Activated T-cell treated with anti-CD3 and anti-CD28 coated beads, Interleukin-2, amount 50 U/mL, for 48 hours (primary cell): ENCODE data around the gene NFIA.

Source experiments
- DNase-seq, 2 experiments: peaks; one replicate each; pipeline ENCODE4 v3.0.0-alpha.2; 2020

The NFIA gene

DNA sequence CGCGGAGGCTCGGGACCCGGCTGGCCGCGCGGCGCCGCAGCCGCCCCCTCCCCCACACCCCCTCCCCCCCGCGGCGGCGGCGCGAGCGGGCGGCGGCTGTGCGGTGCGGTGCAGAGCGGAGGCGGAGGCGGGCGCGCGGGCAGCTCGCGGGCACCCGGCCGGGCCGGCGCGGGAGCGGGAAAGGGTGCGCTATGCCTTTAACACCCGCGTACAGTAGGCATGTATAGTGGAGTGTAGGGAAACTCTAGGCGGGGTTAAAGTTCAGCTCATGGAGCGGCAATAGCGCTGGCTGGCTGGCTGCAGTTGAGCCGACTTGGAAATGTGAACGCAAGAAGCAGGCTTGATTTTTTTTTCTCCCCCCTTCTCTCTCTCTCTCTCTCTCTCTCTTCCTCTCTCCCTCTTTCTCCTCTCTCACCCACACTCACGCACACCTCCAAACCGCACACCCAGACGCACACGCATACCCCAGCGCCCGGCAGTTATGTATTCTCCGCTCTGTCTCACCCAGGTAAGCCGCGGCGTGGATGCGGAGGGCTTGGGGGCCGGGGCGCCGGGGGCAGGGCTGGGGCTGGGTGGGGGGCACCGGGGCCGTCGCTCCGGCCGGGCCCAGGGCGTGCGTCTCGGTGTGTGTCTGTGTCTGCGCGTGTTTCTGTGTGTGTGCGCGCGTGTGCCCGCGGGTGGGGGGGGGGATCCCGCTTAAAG lies at the start of gene NFIA:
Gene NFIA (plus strand): TSS at position 251 of the 702 bp plus-strand sequence.
- peak; percentile 37 to 53 for DNase-seq

DNA sequence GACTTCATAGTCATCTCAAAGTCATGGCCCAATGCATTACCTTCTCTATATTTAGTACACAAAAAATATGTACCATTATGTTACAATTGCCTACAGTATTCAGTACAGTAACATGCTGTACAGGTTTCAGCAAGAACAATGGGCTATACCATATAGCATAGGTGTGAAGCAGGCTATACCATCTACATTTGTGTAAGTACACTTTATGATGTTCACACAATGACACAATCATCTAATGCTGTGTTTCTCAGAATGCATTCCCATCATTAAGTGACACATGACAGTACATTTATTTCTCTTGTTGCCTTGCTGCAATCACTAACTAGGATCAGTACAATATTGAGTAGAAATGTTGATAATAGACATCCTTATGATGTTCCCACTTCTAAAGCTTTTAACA lies 46.5 kb upstream of the NFIA start:
- DNase-seq, result no peak

DNA sequence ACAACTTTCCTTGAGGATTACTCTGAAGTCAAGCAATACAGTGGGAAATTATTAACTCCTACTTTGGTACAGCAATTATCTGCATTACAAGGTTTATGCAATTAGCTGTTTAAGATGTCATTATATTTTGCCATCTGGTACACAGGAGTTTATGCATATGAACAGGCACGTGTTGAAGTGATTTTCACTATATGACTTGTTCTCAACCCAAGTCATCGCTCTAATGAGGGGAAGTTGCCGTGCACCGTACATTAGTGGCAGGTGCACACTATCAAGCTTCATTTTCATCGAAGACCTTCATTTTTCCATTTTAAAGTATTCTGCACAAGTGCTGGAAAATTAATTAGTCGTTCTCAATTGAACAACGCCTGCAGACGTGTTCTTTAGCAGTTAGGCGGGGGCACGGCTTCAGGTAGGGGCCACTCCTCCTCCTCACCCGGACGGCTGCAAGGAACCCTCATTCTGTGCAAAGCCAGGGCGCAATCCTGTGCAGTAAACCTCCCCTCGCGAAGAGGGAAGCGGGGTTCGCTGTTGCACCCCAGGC lies 39.8 kb upstream of the NFIA start:
- no peak for DNase-seq

DNA sequence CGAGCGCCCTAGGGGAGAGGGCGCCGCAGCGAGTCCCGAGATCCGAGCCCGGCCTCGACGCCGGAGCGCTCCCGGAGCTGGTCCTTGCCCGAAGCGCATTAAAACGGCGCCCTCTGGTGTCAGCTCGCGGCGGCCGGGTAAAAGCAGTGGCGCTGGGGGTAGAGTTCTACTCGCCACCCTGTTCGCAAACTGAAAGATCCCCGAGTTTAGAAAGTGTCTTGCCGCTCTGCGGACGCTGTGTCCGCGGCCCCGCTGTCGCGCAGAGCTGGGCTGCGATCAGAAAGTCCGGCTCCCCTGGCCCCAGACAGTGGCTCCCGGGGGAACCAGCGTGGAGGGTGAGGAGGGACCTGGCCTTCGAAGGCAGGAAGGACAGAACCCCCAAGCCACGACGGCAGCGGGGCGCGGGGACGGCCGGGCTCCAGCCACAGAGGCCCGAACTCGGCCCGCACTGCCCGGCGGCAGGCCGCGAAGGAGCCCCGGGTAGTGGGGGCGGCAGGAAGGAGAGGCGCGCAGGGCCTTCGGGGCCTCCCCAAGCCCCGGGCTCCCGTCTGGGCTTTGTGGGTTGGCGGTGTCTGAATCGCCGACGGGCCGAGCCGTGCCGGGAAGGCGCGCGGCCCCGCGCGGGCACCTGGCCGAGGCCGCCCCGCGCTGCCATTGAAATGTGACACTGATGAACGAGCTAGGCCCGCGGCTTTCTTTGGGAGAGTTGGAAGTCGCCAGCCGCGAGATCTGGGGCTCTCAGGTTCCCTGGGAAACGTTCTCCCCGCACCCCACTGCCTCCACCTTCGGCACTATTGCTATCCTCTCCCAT lies 39.1 kb upstream of the NFIA start:
- DNase-seq, result peak; percentile 93 to 94

DNA sequence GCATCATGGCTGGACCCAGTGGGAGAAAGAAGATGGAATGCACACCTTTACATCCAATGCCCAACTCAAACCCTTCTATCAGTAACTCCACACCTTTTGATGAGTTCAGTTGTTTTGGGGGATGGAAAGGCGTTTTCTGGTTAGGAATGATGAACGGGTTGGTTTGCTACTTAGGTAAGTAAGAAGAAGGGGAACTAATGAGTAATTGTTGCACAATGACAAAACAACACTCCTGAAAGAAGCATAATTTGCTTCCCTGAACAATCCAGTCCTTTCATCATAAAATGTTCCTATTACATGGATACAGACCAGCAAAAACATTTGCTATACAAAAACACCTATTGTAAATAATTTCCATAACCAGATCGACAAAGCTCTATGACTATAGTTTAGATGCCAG lies 35.9 kb upstream of the NFIA start:
- no peak for DNase-seq

DNA sequence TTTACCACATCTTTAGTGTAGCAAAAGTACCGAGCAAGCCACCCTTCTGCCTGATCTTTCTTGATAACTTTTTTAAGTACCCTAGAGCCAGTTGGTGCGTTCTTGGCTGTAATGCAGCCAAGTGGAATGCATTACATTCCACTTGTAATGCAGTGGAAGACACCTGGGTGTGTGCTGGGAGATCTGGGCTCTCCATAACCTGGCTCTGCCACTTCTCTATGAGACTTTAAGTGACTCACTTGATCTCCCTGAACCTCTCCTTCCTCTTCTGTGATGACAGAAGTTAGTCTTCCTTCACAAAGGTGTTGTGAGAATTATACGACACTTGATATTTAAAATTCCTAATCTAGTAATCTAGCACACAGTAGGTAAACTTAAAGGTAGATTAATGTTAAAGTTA lies 35.3 kb upstream of the NFIA start:
- no peak for DNase-seq

DNA sequence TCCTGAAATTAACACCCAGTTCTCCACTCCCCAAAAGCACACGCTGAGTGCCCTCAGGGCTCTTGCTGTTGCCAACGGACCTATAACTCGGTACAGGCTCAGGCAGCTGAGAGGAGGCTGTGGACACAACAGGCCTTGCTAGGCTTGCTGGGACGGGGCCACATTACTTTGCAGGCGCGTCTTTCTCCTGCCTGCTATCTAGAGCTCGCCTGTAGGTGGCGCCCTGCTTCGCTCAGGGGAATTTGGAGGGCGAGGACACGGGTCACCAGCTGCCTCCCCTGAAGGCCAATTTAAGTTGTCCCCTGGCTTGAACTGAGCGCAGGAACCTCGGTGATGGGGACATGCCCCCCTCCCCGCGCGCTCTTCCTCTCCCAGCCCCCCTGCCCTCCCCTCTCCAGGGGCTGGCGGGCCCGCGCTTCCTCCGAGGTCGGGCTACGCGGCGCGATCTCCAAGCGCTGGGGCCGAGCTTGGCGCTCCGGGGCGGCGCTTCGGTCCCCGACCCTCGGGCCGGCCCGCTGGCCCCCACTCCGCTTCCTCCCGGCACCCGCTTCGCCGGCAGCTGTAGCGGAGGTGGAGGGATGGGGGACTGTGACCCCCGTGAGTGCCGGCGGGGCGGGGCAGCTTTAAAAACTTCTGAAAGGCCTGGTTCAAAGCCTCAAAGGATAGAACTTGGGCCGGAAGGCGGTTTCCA lies 32.4 kb upstream of the NFIA start:
- peak; percentile 95 to 97 for DNase-seq

DNA sequence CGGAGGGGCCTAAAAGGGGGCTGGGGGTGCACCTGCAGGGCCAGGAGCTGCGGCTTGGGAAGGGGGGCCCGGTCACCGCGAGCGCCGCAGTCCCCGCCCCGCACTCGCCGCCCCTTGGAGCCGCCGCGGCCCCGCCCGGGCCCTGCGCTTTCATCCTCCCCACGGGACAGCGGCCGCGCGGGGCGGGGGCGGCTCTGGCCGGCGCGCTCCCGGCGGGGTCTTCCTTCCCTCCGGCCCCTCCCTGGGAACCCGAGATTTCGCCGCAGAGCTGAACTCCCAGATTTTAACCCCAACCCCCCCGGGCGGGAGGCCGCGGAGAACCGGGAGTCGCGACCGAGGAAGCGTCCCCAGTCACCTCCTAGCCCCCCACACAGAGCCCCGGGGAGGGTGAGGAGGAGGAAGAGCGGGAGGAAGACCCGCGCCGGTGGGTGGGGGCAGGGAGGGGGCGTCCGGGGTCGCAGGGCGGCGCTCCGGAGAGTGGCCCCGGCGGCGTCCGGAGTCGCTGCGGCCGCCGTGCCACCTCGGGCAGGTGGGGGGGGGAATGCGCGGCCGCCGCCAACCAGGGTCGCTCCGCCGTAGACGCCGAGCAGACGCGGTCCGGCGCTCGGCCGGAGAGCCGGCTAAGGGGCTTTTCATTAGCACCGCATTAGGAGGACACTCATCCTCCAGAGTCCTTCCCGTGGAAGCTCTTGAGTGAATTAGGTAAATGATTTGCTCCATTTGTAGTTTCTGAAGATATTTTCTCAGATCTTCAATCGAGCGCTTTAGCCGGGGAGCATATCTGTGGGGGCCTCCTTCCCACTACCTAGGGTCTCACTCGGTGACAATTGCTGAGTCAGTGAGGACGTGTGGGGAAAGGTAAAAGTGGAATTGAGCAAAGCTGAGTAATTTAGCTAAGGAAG lies 31.6 kb upstream of the NFIA start:
- peak in 1 of 2 experiments; percentile 38 for DNase-seq

DNA sequence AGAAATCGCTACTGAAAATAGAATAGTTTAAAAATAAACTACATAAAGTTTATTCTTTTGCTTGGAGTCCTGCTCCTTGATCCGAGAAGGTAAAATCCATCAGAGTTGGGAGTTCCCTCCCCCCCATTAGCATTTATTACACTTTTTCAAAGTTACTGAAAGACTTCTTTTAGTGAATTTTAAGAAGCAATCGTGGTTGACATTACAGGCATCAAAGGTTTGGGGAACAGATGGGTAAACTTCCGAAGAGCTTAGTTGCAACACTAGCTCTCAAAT lies 31.0 kb upstream of the NFIA start:
- no peak for DNase-seq

DNA sequence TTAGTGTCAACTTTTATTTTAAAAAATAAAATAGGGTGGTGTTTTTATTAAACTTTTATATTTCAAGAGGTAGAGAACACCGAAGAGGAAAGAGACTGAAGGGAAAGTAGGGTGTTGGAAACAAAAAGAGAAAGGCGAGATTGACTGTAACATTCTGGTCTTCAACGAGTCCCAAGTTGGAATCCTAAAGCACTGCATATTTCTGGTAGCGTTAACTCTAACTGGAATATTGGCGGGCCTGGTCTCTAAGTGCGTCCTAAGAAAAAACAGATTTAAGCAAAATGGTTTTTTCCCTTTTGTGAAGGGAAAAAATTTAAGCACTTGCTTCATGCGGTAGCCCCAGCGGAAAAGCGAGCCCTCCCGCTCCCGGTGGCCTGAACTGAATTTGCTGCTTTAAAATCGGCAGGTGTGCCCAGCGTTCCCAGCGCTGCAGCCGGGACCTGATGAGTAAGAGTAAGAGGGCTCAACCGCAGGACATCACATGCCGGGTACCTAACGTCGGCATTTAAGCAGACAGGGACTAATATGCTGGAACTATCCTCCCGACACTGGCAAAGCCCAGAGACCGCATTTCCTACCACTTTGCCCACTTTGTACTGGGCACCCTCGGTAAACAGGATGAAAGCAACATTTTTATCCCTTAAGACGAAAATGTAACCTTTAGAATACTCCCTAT lies 30.5 kb upstream of the NFIA start:
- DNase-seq, result no peak

DNA sequence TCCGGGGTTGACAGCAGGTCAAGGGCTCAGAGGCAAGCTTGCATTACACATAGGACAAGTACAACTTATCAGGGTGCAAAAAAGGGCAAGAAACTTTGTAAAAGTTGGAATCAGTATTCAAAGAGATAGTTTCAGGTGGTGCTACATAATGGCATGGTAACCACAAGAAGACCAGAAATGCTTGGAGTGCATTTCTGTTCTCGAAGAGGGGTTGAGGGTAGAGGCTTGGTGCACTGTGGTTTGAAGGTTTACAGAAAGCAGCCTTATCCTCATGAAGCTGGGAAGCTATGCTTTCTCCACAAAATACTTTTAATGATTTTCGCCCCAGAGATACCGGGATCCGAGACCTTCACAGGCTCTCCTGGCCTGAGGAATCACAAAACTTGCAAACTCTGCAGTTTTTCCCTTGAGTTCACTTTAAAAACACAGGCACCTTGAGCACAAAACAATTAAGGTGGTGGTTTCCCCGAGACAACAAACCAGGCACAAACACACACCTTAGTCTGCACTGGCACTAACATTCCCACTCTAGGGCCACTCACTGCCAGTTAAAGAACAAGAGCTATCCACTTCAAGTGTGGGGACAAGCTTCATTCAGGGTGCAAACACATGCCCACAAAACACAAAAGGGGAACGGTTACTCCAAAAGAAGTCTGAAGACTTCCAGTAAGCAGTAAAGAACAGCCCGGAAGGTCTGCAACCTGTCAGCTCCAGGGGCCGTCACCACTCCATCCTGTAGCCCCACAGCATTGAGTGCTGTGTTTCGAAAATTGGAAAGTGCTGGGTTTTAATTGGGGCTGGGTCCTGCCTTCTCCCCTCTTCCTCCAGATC lies 29.8 kb upstream of the NFIA start:
- no peak for DNase-seq

DNA sequence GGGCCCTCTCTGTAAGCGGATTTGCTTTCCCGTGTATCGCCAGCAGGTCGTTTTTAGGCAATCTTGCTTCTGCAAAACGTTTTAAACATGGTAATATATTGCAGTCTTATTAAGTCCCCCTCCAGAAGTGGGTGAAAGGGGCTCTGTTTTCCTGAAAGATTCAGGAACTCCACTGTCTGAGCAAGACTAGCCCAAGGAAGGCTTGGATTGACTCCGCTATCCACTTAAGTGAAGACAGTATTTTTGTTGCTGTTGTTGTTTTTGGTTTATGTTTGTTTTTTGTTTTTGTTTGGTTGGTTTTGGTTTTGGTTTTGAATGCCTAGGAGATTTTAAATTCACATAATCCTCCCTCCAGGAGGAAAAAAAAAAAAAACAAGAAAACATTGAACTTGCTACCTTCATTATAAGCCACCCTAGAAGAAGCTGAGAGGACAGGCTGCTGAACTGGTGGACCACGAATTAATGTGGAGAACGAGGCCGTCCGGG lies 29.1 kb upstream of the NFIA start:
- DNase-seq, result no peak

DNA sequence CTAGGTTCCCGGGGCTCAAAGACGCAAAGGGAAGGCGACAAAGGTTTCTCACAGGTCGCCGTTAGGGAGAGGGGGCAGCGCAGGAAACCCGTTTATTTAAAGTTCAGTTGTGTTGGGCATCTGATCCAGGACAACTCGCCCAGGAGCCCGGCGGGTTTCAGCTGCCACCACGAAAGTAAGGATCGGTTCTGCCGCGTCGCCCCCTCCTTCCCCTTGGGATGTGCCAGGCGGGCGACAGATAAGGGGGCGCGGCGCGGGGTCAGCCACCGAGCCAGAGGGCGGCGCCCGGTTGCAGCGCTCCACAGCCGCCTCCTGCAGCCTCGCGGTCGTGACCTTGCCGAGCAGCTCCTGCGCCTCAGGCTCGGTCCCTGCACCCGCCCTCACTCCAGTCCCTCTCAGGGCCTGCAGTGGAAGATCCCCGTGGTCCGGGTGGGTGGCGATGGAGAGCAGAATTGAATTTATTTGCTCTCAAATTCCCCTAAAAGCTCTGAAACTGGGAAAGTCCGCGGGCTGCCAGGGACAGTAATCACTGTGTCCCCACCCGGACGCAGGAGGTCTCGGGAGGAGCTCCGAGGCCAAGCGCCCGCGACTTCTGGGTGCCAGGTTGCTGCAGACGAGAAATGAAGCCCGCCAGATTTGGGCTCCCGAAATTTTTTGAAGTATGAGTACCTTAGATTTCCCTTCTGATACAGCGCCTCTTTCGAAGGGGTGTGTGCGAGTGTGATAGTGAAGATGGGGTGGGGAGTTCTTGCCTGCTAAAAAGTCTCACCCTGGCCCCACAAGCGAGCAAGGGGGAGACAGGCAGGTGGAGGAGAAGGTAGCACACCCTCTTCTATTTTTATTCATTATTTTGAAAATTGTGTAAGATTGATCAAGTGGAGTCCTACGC lies 28.4 kb upstream of the NFIA start:
- peak; percentile 34 to 44 for DNase-seq

DNA sequence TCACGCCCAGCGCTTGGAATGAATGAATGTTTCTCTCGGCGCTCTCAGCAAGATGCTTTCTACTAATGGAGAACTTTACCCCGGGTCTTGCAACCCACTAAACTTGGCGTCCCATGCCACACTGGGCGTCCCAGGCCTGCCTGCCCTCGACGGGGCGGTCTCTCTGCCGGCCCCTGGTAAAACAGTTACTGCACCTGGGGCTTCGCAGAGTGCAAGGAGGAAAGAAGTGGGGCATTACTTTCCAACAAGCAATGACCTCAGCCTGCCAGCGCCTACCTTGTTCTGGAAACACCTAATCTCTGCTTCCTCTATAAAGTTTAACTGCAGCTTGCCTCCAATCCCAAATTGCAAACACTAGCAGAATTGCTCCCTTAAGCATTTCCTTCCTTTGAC lies 27.8 kb upstream of the NFIA start:
- no peak for DNase-seq

DNA sequence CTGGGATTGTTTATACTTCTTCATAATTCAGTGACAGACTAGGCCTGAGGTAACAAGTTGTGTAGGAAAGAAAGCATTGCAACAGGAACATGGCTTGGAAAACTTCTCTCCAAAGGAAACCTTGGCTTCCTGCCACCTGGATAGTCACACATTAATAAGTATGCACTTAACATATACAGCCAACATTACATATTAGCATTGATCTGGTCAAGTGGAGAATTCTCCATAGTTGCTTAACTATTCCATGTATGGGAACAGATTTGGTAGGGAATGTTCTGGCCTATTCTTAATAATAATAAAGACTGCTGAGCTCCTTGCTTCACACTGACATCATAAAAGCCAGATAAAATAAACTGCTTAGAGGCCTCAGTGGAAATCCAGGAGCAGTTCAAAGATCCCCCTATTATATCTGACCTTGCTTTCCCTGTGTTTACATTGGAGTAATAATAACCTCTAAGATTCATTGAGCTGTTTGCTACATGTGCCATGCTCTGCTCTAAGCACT lies 27.2 kb upstream of the NFIA start:
- no peak for DNase-seq

DNA sequence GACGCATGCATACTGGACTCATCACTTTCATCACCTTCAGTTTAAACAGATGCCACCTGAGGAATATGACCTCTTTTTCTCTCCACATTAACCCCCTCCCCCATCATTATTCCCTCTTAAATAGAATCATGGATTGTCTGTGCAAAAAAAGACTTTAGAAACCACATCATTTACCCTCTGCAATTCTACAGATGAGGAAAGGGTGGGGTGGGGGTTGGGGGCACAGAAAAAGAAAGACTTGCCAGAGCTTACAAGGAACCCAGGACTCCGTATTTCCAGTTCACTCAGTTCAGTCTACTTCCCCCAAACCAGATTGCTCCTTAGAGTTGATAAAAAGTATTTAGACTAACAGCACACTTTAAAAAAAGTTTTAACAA lies 26.2 kb upstream of the NFIA start:
- no peak for DNase-seq

DNA sequence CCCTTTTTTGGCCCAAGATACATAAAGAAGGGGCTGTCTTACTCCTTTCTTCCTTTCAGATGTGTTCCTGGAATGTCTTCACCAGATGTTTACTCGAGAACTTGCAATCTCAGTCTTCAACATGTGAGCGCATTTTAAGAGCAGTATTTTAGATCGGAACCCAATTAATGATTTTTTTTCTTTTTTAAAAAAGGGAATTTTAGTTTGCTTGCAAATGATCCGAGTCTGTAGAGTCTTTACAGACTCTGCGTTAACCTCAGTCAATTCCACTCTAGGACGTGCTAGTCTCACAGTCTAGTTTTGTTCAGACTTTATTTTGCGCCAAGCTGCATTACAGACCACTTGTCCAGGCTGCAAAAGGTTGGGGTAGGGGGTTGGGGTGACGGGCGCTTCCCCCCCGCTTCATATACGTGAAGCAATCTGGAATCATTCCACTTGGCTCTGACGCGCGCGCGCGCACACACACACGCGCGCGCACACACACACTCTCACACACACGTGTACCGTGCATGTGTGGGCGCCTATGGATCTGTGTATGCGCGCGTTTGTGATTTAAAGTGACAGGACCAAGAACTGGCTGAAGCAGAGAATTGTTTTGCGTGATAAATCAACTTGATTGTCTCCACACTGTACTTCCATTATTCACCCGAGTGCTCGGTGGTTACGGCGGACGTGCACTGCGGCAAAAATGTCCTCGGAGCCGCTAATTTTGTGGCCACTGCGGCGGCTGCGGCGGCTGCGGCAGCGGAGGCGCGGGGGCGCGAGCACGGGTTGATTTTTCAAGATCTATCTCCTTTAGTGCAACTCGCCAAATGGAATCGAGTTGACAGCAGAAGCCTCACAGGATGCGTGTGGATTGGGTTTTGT lies 25.6 kb upstream of the NFIA start:
- DNase-seq, result peak; percentile 61 to 65

DNA sequence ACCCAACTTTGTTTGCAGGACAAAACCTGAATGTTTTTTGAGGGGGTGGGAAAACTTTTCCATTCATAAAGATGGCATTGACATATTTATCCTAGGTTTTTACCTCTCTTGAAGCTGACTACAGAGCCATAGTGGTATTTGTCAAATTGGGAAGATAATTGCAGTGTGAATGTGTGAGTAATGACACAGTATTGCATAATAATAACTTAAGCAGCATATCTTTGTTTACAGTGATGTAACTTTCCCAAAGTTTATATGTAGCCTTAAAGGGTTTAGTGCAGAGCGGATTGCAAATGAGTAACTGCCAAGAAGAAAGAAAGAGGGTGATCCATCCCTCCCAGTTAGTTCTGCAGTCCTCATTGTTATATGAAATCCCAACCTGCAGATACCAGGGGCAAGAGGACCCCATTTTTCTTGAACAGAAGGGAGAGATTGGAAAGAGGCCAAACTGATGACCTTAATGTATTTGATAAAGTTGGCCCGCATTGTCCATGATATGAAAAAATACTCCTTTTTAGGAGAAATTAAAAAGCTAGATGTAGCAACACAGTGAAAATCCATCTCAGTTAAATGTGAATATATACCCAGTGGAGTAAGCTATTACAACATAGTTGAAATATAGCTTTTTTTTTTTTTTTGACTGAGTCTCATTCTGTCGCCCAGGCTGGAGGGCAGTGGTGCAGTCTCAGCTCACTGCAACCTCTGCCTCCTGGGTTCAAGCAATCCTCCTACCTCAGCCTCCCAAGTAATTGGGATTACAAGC lies 23.7 kb upstream of the NFIA start:
- DNase-seq, result no peak
